ENCODE results near the gene RAB3A. TPM values are rescaled to one million over a fixed set of nuclear protein-coding genes. Genes with fewer than 3 reads are reported as not detected.
A peak's percentile ranks its signal among the peaks of the same experiment; 100 is the strongest.

Gene RAB3A
- total and polyA plus RNA-seq, 9 of the 15 experiments (the other 6 are each of a cell fraction or from before 2014, with no cell fraction given), result 0.17 to 5.1 (median 0.90) TPM; not detected in 1

DNA sequence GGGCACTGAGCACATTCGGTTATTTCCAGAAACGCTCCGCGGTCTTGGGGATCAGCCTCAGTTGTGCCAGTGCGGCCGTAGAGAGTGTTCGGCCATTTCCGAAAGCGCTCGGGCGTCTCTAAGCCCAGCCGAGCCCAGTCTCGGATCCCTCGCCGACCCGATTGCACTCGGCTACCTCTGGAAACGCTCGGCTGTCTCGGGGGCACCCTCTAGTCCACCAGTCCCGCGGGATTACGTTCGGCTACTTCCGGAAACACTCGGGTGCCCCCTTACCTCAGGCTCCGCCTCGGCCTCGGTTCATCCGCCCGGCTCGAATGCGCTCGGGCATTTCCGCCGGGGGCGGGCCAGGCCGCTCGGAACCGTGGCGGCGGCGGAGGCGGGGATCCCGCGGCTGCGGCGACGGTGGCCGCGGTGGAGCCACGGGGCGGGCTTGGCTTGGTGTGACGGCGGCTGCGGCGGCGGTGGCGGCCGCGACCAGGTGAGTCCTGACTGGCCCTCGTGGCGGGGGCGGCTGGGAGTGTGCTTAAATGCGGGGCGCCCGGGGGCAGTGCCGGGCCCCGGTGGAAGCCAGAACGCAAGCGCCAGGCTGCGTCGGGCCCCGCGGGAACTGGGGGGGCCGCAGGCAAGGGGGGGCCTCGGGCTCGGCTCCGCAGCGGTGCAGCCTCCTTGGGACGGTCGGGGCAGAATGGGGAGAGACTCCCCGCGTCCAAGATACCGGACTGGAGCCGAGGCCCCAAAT is 50.9 kb downstream of the RAB3A start, which contains the start of gene PIK3R2 (continued):
- peak; percentile 54; the same call in 1 of the 2 replicates for TF ChIP-seq ZNF263 (CRISPR knock-in tag; IDR thresholded peaks at IDR 0.05; ENCODE audit: borderline replicate concordance)
- TF ChIP-seq KDM2B (CRISPR knock-in tag; IDR thresholded peaks at IDR 0.05), result 0 out of 2 replicates have a peak, but pooled peaks have one; percentile 22
- TF ChIP-seq TAF9B (IDR thresholded peaks at IDR 0.05; ENCODE audit: partially characterized antibody), result no peak
- TF ChIP-seq NR4A1 (CRISPR knock-in tag; IDR thresholded peaks at IDR 0.05), result 0 out of 2 replicates have a peak, but pooled peaks have one; percentile 41
- no peak for TF ChIP-seq NR4A1 (tag; IDR thresholded peaks at IDR 0.05)
- TF ChIP-seq, protein P1, sequence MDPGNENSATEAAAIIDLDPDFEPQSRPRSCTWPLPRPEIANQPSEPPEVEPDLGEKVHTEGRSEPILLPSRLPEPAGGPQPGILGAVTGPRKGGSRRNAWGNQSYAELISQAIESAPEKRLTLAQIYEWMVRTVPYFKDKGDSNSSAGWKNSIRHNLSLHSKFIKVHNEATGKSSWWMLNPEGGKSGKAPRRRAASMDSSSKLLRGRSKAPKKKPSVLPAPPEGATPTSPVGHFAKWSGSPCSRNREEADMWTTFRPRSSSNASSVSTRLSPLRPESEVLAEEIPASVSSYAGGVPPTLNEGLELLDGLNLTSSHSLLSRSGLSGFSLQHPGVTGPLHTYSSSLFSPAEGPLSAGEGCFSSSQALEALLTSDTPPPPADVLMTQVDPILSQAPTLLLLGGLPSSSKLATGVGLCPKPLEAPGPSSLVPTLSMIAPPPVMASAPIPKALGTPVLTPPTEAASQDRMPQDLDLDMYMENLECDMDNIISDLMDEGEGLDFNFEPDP (CRISPR knock-in tag; IDR thresholded peaks at IDR 0.05), result 0 out of 2 replicates have a peak, but pooled peaks have one; percentile 39
- TF ChIP-seq MCM5 (IDR thresholded peaks at IDR 0.05; ENCODE audit: low read depth), result no peak
- TF ChIP-seq POLR2H (tag; IDR thresholded peaks at IDR 0.05; ENCODE audit: low read depth), result 0 out of 2 replicates have a peak, but pooled peaks have one; percentile 22
- peak; percentile 42; the same call in 1 of the 2 replicates for TF ChIP-seq CTBP1 (IDR thresholded peaks at IDR 0.05; ENCODE audit: borderline replicate concordance)
- peak; percentile 64 for TF ChIP-seq CREM (IDR thresholded peaks at IDR 0.05; ENCODE audit: low read depth)
- no peak for TF ChIP-seq EP300 (IDR thresholded peaks at IDR 0.05; ENCODE audit: low read length)
- TF ChIP-seq, protein P2, sequence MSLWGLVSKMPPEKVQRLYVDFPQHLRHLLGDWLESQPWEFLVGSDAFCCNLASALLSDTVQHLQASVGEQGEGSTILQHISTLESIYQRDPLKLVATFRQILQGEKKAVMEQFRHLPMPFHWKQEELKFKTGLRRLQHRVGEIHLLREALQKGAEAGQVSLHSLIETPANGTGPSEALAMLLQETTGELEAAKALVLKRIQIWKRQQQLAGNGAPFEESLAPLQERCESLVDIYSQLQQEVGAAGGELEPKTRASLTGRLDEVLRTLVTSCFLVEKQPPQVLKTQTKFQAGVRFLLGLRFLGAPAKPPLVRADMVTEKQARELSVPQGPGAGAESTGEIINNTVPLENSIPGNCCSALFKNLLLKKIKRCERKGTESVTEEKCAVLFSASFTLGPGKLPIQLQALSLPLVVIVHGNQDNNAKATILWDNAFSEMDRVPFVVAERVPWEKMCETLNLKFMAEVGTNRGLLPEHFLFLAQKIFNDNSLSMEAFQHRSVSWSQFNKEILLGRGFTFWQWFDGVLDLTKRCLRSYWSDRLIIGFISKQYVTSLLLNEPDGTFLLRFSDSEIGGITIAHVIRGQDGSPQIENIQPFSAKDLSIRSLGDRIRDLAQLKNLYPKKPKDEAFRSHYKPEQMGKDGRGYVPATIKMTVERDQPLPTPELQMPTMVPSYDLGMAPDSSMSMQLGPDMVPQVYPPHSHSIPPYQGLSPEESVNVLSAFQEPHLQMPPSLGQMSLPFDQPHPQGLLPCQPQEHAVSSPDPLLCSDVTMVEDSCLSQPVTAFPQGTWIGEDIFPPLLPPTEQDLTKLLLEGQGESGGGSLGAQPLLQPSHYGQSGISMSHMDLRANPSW (CRISPR knock-in tag; IDR thresholded peaks at IDR 0.05), result 0 out of 2 replicates have a peak, but pooled peaks have one; percentile 4
- TF ChIP-seq ATF1 (CRISPR knock-in tag; IDR thresholded peaks at IDR 0.05), result no peak
- peak; percentile 32; the same call in 1 of the 2 replicates for TF ChIP-seq ATF1 (tag; IDR thresholded peaks at IDR 0.05)
- TF ChIP-seq ZNF232 (CRISPR knock-in tag; IDR thresholded peaks at IDR 0.05), result no peak
- TF ChIP-seq ZNF586 (CRISPR knock-in tag; conservative IDR thresholded peaks at IDR 0.05), result no peak
- TF ChIP-seq ZNF584 (CRISPR knock-in tag; IDR thresholded peaks at IDR 0.05; ENCODE audit: low read depth), result no peak
- TF ChIP-seq OTX1 (CRISPR knock-in tag; IDR thresholded peaks at IDR 0.05), result no peak
- TF ChIP-seq SUPT5H (IDR thresholded peaks at IDR 0.05), result peak; percentile 2; the same call in 1 of the 2 replicates
- no peak for TF ChIP-seq WHSC1 (IDR thresholded peaks at IDR 0.05; ENCODE audit: low read length)
- TF ChIP-seq SMAD2 (IDR thresholded peaks at IDR 0.05; ENCODE audit: low read depth, low read length), result no peak
- TF ChIP-seq POLR3G (IDR thresholded peaks at IDR 0.05; ENCODE audit: extremely low read depth, insufficient read length, insufficient replicate concordance), result no peak
- TF ChIP-seq MED1 (CRISPR knock-in tag; IDR thresholded peaks at IDR 0.05; ENCODE audit: borderline replicate concordance), result no peak
- no peak for TF ChIP-seq FOXP4 (CRISPR knock-in tag; IDR thresholded peaks at IDR 0.05; ENCODE audit: borderline replicate concordance)
- peak; percentile 40; the same call in 1 of the 2 replicates for TF ChIP-seq SP1 (CRISPR knock-in tag; IDR thresholded peaks at IDR 0.05)
